PC-3 (cell line): ENCODE data around the gene FSD1. TPM values are rescaled to one million over a fixed set of nuclear protein-coding genes. Genes with fewer than 3 reads are reported as not detected.
"Not testable (repeated sequence)": the region's sequence is repeated elsewhere in the genome, so short reads cannot be mapped to it uniquely, and the experiment has no call there.

ENCODE experiments used
- ATAC-seq: fragments of 200-7000 bp; cut with Tn5 transposase; 2 replicates; pipeline ENCODE4 v1.9.1; 2020; ENCODE audit warnings: mild to moderate bottlenecking, moderate library complexity
- BruUV-seq: library from RNA; stranded (reverse); fragments of 400-500 nt; replicated peaks from 2 replicates; lab custom pipeline; 2021; lab: Mats Ljungman, UMichigan
- CTCF ChIA-PET: fragments of 300-600 bp; sonication (Branson Sonifier 250); formaldehyde crosslinking; loops from one replicate; lab custom pipeline; 2022; ENCODE audit warnings: antibody characterized with exemption; lab: Charles Lee
- POLR2A ChIA-PET: fragments of 300-600 bp; sonication (Branson Sonifier 250); formaldehyde crosslinking; loops from one replicate; lab custom pipeline; 2022; ENCODE audit warnings: antibody characterized with exemption; ENCODE audit not compliant: unreplicated experiment; lab: Charles Lee
- DNase-seq: peaks from one replicate; pipeline ENCODE4 v3.0.0-alpha.2; 2015
- H2AFZ ChIP-seq: fragments of 300-600 bp; sonication (generic); 2 replicates; pipeline ENCODE4 v1.6.0; 2016; ENCODE audit warnings: antibody characterized with exemption, low read length
- H3F3A ChIP-seq: fragments of 300-600 bp; sonication (generic); one replicate; pipeline ENCODE4 v1.6.0; 2017; ENCODE audit warnings: antibody characterized with exemption, low read length, control low read depth, mild to moderate bottlenecking; ENCODE audit not compliant: unreplicated experiment
- H3K27ac ChIP-seq: fragments of 300-600 bp; sonication (generic); 2 replicates; pipeline ENCODE4 v1.5.1; 2016; ENCODE audit warnings: mild to moderate bottlenecking, low read length
- H3K27me3 ChIP-seq: fragments of 300-600 bp; sonication (generic); 2 replicates; pipeline ENCODE4 v1.6.1; 2016; ENCODE audit warnings: low read length, mixed read lengths
- H3K36me3 ChIP-seq: fragments of 300-600 bp; sonication (generic); 2 replicates; pipeline ENCODE4 v1.6.1; 2016; ENCODE audit warnings: low read depth, mixed run types, low read length, mixed read lengths
- H3K4me1 ChIP-seq: fragments of 300-600 bp; sonication (generic); 2 replicates; pipeline ENCODE4 v1.5.1; 2016; ENCODE audit warnings: low read length; ENCODE audit not compliant: insufficient read depth
- H3K4me2 ChIP-seq: fragments of 300-600 bp; sonication (generic); 2 replicates; pipeline ENCODE4 v1.6.0; 2016; ENCODE audit warnings: low read length
- H3K4me3 ChIP-seq: fragments of 300-600 bp; sonication (generic); 2 replicates; pipeline ENCODE4 v1.5.1; 2016; ENCODE audit warnings: mild to moderate bottlenecking, low read length, mixed read lengths
- H3K79me2 ChIP-seq: fragments of 300-600 bp; sonication (generic); 2 replicates; pipeline ENCODE4 v1.6.1; 2017; ENCODE audit warnings: low read length, mixed read lengths
- H3K9ac ChIP-seq: fragments of 300-600 bp; sonication (generic); 2 replicates; pipeline ENCODE4 v1.6.0; 2016; ENCODE audit warnings: mild to moderate bottlenecking, low read length
- H3K9me2 ChIP-seq: fragments of 300-600 bp; sonication (generic); replicated peaks from 2 replicates; pipeline ENCODE4 v1.6.1; 2016; ENCODE audit warnings: mixed run types, low read length, mixed read lengths
- H3K9me3 ChIP-seq: fragments of 300-600 bp; sonication (generic); 2 replicates; pipeline ENCODE4 v1.6.1; 2016; ENCODE audit warnings: low read length, mixed read lengths
- H4K20me1 ChIP-seq: fragments of 300-600 bp; sonication (generic); 2 replicates; pipeline ENCODE4 v1.6.1; 2016; ENCODE audit warnings: low read length, mixed read lengths
- CTCF ChIP-seq: fragments of 300-600 bp; sonication (generic); conservative IDR thresholded peaks from 2 replicates; pipeline ENCODE4 v1.5.1; 2017; ENCODE audit warnings: antibody characterized with exemption, low read depth, mild to moderate bottlenecking, low read length
- EZH2 ChIP-seq: fragments of 300-600 bp; sonication (generic); IDR thresholded peaks from one replicate; pipeline ENCODE4 v1.6.1; 2017; ENCODE audit warnings: antibody characterized with exemption, mild to moderate bottlenecking, low read length; ENCODE audit not compliant: unreplicated experiment
- EZH2phosphoT487 ChIP-seq: fragments of 300-600 bp; sonication (generic); IDR thresholded peaks from 2 replicates; pipeline ENCODE4 v1.6.1; 2018; ENCODE audit warnings: mild to moderate bottlenecking, antibody characterized with exemption, low read length, borderline replicate concordance
- intact Hi-C: fragments of 100-400 bp; cut with micrococcal nuclease; formaldehyde crosslinking; loops from 2 replicates; pipeline ENCODE4 v1.9.0; 2023
- total RNA-seq: library from RNA; depleted of rRNA; stranded (reverse); fragments of >200 nt; gene quantifications from 2 replicates; pipeline ENCODE4 v1.2.3, GENCODE V29; 2014

The FSD1 gene
- total RNA-seq, 1 experiment from 2014 or later = 8.7 TPM

DNA sequence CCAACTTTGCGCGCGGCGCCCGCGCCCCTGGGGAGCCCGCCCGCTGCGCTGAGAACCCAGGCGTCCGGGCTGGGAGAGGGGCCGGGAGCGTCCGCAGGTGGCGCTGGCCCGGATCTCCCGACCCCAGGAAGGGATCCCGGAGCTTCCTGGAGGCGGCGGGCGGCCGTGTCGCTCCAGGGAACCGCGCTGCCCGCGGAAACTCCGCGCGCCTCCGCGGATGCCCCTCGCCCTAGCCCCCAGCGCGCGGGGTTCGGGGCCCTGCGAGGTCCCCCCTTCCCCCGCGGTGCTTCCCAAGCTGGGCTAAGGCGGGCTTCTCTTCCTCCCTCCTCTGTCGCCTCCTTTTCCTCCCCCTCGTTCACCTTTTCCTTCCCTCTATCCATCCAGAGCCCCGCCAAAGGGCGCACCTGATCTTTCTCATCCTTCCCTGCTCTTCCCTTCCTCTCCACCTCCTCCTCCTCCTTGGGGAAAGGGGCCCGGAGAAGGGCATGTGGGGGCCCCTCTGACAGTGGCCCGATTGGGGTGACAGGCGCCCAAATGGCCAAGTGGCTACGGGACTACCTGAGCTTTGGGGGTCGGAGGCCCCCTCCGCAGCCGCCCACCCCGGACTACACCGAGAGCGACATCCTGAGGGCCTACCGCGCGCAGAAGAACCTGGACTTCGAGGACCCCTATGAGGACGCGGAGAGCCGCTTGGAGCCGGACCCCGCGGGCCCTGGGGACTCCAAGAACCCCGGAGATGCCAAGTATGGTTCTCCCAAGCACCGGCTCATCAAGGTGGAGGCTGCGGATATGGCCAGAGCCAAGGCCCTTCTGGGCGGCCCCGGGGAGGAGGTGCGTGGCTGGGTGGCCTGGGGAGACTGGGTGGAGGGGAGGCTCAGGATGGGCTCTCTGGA is 24.6 kb upstream of the FSD1 start:
- H3K9me3 ChIP-seq = no peaks in the 10 kb centered on the region
- no peaks in the 10 kb centered on the region for H3K4me1 ChIP-seq
- no peaks in the 10 kb centered on the region for H4K20me1 ChIP-seq
- ChIA-PET CTCF (no interaction called here), POLR2A (no interaction called here)
- H3K9me2 ChIP-seq = no peaks in the 10 kb centered on the region
- peaks cover 9% of the 10 kb centered on the region for H3K27me3 ChIP-seq
- intact Hi-C loops = no loop called here
- no peak for TF ChIP-seq EZH2phosphoT487
- TF ChIP-seq EZH2 = no peak
- no peak overlapping the region for H2AFZ ChIP-seq
- H3K4me3 ChIP-seq = no peak overlapping the region
- H3K9ac ChIP-seq = no peak overlapping the region
- H3K27ac ChIP-seq = no peak overlapping the region
- no peaks in the 10 kb centered on the region for H3K36me3 ChIP-seq
- DNase-seq (no peak), ATAC-seq (no peak)
- no peaks in the 10 kb centered on the region for H3K79me2 ChIP-seq
- no TSS peak for BruUV-seq
- H3F3A ChIP-seq = no peaks in the 10 kb centered on the region
- no peak overlapping the region for H3K4me2 ChIP-seq

GRCh38 chr19:4284176-4284958 is 20.0 kb upstream of the FSD1 start:
- H3K4me3 ChIP-seq = no peak overlapping the region
- H3K27me3 ChIP-seq = peaks cover 9% of the 10 kb centered on the region
- POLR2A ChIA-PET = no interaction called here
- H3K9ac ChIP-seq = no peak overlapping the region
- no peak overlapping the region for H3K27ac ChIP-seq
- DNase-seq (peak; percentile 48), ATAC-seq (no peak)
- H3F3A ChIP-seq = no peaks in the 10 kb centered on the region
- no TSS peak for BruUV-seq
- no peaks in the 10 kb centered on the region for H3K4me1 ChIP-seq
- no peaks in the 10 kb centered on the region for H3K9me2 ChIP-seq
- no peaks in the 10 kb centered on the region for H3K9me3 ChIP-seq
- no peaks in the 10 kb centered on the region for H4K20me1 ChIP-seq
- intact Hi-C loops = no loop called here
- H3K79me2 ChIP-seq = no peaks in the 10 kb centered on the region
- CTCF ChIA-PET = no interaction called here
- H3K36me3 ChIP-seq = no peaks in the 10 kb centered on the region
- TF ChIP-seq CTCF = no peak
- no peak for TF ChIP-seq EZH2phosphoT487
- TF ChIP-seq EZH2 = no peak
- no peak overlapping the region for H3K4me2 ChIP-seq
- no peak overlapping the region for H2AFZ ChIP-seq

- Histone ChIP-seq H3K27ac (no peak overlapping the region), H3K9ac (no peak overlapping the region), H2AFZ (no peak overlapping the region), H3F3A (no peaks in the 10 kb centered on the region), H3K79me2 (no peaks in the 10 kb centered on the region), H3K36me3 (no peaks in the 10 kb centered on the region), H3K4me2 (no peak overlapping the region), H3K4me3 (no peak overlapping the region), H3K9me3 (no peaks in the 10 kb centered on the region), H3K4me1 (no peaks in the 10 kb centered on the region), H3K9me2 (no peaks in the 10 kb centered on the region), H4K20me1 (no peaks in the 10 kb centered on the region), H3K27me3 (peaks cover 5% of the 10 kb centered on the region)
- no TSS peak for BruUV-seq
- TF ChIP-seq EZH2phosphoT487 (no peak), EZH2 (no peak), CTCF (no peak)
- intact Hi-C loops = no loop called here
- no peak for ATAC-seq
- DNase-seq = no peak
- POLR2A ChIA-PET = no interaction called here
- CTCF ChIA-PET = no interaction called here
Measured at GRCh38 chr19:4284974-4285373, 19.4 kb upstream of the FSD1 start.

- ATAC-seq, BruUV-seq, H3K27me3 ChIP-seq, H3K4me3 ChIP-seq, H3K9me2 ChIP-seq, H3F3A ChIP-seq, DNase-seq, H3K4me2 ChIP-seq, H3K9ac ChIP-seq, POLR2A ChIA-PET, H3K79me2 ChIP-seq, H3K36me3 ChIP-seq, intact Hi-C loops, H4K20me1 ChIP-seq, CTCF ChIA-PET, H3K9me3 ChIP-seq, H2AFZ ChIP-seq, H3K27ac ChIP-seq, H3K4me1 ChIP-seq: not testable (repeated sequence)
Measured at GRCh38 chr19:4286141-4286540, 18.3 kb upstream of the FSD1 start.
